ENCODE data around the gene SUMO4. TPM values are rescaled to one million over a fixed set of nuclear protein-coding genes. Genes with fewer than 3 reads are reported as not detected.

Gene SUMO4
- total and polyA plus RNA-seq, 2 of the 4 experiments (the other 2 are of a cell fraction): 2.2 TPM; not detected in 1

DNA sequence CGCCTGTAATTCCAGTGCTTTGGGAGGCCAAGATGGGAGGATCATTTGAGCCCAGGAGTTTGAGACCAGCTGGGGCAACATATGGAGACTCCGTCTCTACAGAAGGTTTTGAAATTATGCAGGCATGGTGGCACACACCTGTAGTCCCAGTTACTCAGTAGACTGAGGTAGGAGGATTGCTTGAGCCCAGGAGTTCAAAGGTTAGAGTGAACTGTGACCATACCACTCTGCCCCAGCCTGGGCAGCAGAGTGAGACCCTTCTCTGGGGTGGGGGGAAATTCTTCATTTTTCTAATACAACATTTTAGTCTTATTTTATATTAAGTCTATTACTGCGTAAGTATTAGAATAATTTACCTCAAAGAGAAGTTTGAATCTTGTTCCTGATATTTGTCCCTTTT lies 20.1 kb upstream of the SUMO4 start:
- Histone ChIP-seq H2AFZ (replicated peaks; ENCODE audit: low read length, poor library complexity) (no peak overlapping the region), H3K4me2 (ENCODE audit: low read depth, low read length) (no peak overlapping the region), H3K56ac (ENCODE audit: extremely low read depth, insufficient read depth, low read length) (no peak overlapping the region), H3K4me3 (ENCODE audit: insufficient read depth, low read depth, low read length) (no peak overlapping the region), H3K14ac (replicated peaks; ENCODE audit: low read depth, low read length) (no peak overlapping the region), H3K79me1 (ENCODE audit: low read depth in 1 of 2, low read length in 2 of 2) (peaks cover 25 to 41% of the 10 kb centered on the region in 2 experiments), H4K20me1 (ENCODE audit: insufficient read depth, low read length) (peaks cover 3% of the 10 kb centered on the region; the same call in 1 of the 2 replicates), H3K27me3 (ENCODE audit: control insufficient read depth, insufficient read depth, low read length) (no peaks in the 10 kb centered on the region), H2BK5ac (ENCODE audit: low read depth, low read length, poor library complexity, severe bottlenecking) (no peak overlapping the region), H2BK120ac (ENCODE audit: low read depth, low read length) (no peak overlapping the region), H3K9me1 (ENCODE audit: insufficient read depth, low read length) (peaks cover 8% of the 10 kb centered on the region; the same call in 1 of the 2 replicates), H3K18ac (ENCODE audit: low read depth, low read length) (no peak overlapping the region), H3K27ac (ENCODE audit: insufficient read depth, low read length) (no peak overlapping the region), H2BK15ac (ENCODE audit: low read depth, low read length) (no peak overlapping the region), H3K9me3 (ENCODE audit: control insufficient read depth, insufficient read depth, low read length) (no peaks in the 10 kb centered on the region), H4K8ac (ENCODE audit: low read depth in 2 of 2, low read length in 2 of 2) (no peak overlapping the region), H3K36me3 (ENCODE audit: control insufficient read depth, insufficient read depth, low read length) (peaks cover 29% of the 10 kb centered on the region), H4K91ac (ENCODE audit: insufficient read depth, low read depth, low read length) (no peak overlapping the region), H4K5ac (ENCODE audit: low read depth, low read length) (no peak overlapping the region), H3K23ac (ENCODE audit: low read depth, low read length) (no peak overlapping the region), H2BK20ac (ENCODE audit: low read depth, low read length) (no peak overlapping the region), H3K4ac (ENCODE audit: low read depth, low read length) (no peak overlapping the region), H3K4me1 (ENCODE audit: control insufficient read depth, insufficient read depth, low read length) (0 out of 2 replicates have a peak, but pooled peaks cover 2% of the 10 kb centered on the region), H2AK9ac (replicated peaks; ENCODE audit: low read depth, low read length, poor library complexity) (no peak overlapping the region), H3K9ac (ENCODE audit: low read depth, low read length) (no peak overlapping the region), H2AK5ac (ENCODE audit: low read depth, low read length) (no peak overlapping the region)
- no TSS peak for BruUV-seq (replicated peaks)
- dilution Hi-C loops (cut with HindIII; ENCODE audit: low sequenced_read_pairs, unreplicated experiment) (no loop called here), in situ Hi-C loops (cut with MboI; ENCODE audit: low sequenced_read_pairs) (no loop called here), intact Hi-C loops (cut with micrococcal nuclease) (no loop called here)
- no peak for ATAC-seq (ENCODE audit: low read depth)
- DNase-seq: no peak
- WGBS, 2 experiments (ENCODE audit: extremely low coverage in 2 of 2, insufficient read length in 1 of 2): 100% methylated on average over 1 of the region's 3 CpGs; no CpG with 5 or more reads in 1 of the 2 experiments
- ChIA-PET POLR2A (ENCODE audit: unreplicated experiment) (no interaction called here), CTCF (no interaction called here)
- TF ChIP-seq MAZ (IDR thresholded peaks at IDR 0.05; ENCODE audit: borderline replicate concordance, low read depth, low read length) (no peak), MXI1 (IDR thresholded peaks at IDR 0.05; ENCODE audit: borderline replicate concordance, low read depth, low read length) (no peak), RFX5 (IDR thresholded peaks at IDR 0.05; ENCODE audit: low read depth, low read length) (no peak), MAFK (IDR thresholded peaks at IDR 0.05; ENCODE audit: low read depth, low read length) (no peak), NFE2L2 (IDR thresholded peaks at IDR 0.05; ENCODE audit: low read depth, low read length) (no peak), SMC3 (IDR thresholded peaks at IDR 0.05; ENCODE audit: low read depth, low read length) (no peak), RAD21 (IDR thresholded peaks at IDR 0.05; ENCODE audit: low read length) (no peak), POLR2A (IDR thresholded peaks at IDR 0.05; ENCODE audit: low read depth, low read length) (no peak), RCOR1 (IDR thresholded peaks at IDR 0.05; ENCODE audit: insufficient replicate concordance, low read length) (no peak), CEBPB (IDR thresholded peaks at IDR 0.05; ENCODE audit: low read depth, low read length) (no peak), BHLHE40 (IDR thresholded peaks at IDR 0.05; ENCODE audit: low read depth, low read length) (no peak), FOS (IDR thresholded peaks at IDR 0.05; ENCODE audit: low read depth, low read length) (no peak), CHD1 (IDR thresholded peaks at IDR 0.05; ENCODE audit: low read depth, low read length) (no peak)
- TF ChIP-seq, protein P1, sequence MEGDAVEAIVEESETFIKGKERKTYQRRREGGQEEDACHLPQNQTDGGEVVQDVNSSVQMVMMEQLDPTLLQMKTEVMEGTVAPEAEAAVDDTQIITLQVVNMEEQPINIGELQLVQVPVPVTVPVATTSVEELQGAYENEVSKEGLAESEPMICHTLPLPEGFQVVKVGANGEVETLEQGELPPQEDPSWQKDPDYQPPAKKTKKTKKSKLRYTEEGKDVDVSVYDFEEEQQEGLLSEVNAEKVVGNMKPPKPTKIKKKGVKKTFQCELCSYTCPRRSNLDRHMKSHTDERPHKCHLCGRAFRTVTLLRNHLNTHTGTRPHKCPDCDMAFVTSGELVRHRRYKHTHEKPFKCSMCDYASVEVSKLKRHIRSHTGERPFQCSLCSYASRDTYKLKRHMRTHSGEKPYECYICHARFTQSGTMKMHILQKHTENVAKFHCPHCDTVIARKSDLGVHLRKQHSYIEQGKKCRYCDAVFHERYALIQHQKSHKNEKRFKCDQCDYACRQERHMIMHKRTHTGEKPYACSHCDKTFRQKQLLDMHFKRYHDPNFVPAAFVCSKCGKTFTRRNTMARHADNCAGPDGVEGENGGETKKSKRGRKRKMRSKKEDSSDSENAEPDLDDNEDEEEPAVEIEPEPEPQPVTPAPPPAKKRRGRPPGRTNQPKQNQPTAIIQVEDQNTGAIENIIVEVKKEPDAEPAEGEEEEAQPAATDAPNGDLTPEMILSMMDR (conservative IDR thresholded peaks at IDR 0.05; ENCODE audit: low read depth, low read length): no peak
- TF ChIP-seq, protein P2, sequence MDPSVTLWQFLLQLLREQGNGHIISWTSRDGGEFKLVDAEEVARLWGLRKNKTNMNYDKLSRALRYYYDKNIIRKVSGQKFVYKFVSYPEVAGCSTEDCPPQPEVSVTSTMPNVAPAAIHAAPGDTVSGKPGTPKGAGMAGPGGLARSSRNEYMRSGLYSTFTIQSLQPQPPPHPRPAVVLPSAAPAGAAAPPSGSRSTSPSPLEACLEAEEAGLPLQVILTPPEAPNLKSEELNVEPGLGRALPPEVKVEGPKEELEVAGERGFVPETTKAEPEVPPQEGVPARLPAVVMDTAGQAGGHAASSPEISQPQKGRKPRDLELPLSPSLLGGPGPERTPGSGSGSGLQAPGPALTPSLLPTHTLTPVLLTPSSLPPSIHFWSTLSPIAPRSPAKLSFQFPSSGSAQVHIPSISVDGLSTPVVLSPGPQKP (IDR thresholded peaks at IDR 0.05; ENCODE audit: borderline replicate concordance, low read depth, low read length): no peak
- TF ChIP-seq, protein P3, sequence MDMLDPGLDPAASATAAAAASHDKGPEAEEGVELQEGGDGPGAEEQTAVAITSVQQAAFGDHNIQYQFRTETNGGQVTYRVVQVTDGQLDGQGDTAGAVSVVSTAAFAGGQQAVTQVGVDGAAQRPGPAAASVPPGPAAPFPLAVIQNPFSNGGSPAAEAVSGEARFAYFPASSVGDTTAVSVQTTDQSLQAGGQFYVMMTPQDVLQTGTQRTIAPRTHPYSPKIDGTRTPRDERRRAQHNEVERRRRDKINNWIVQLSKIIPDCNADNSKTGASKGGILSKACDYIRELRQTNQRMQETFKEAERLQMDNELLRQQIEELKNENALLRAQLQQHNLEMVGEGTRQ (IDR thresholded peaks at IDR 0.05; ENCODE audit: low read depth, low read length): no peak
